HEK293T (cell line): ENCODE data around the gene PLEKHA5.

Experiments
- CTCF ChIA-PET: fragments of 350-600 bp; formaldehyde crosslinking; extraction: SDS; loops from one replicate; lab custom pipeline; 2021; ENCODE audit warnings: antibody characterized with exemption, inconsistent platforms; lab: Yijun Ruan, JAX
- POLR2A ChIA-PET: fragments of 350-600 bp; formaldehyde crosslinking; extraction: SDS; loops from one replicate; lab custom pipeline; 2020; ENCODE audit warnings: antibody characterized with exemption, inconsistent platforms; lab: Yijun Ruan, JAX
- DNase-seq: peaks from one replicate; pipeline ENCODE4 v3.0.0; 2012; ENCODE audit warnings: mixed read lengths; ENCODE audit errors: extremely low spot score
- ARNT ChIP-seq: fragments of 450-650 bp; IDR thresholded peaks from 2 replicates; pipeline ENCODE4 v1.6.1; 2017; ENCODE audit warnings: mild to moderate bottlenecking
- BHLHE40 ChIP-seq: fragments of 450-650 bp; IDR thresholded peaks from 2 replicates; pipeline ENCODE4 v1.6.1; 2016; ENCODE audit warnings: mild to moderate bottlenecking, moderate library complexity, borderline replicate concordance
- CTBP1 ChIP-seq: fragments of 450-650 bp; IDR thresholded peaks from 2 replicates; pipeline ENCODE4 v1.6.1; 2016; ENCODE audit warnings: borderline replicate concordance
- ELF4 ChIP-seq: fragments of 450-650 bp; IDR thresholded peaks from 2 replicates; pipeline ENCODE4 v1.6.1; 2017; ENCODE audit warnings: antibody characterized with exemption
- FOXA1 ChIP-seq: fragments of 450-650 bp; IDR thresholded peaks from 2 replicates; pipeline ENCODE4 v1.6.1; 2016; ENCODE audit warnings: mild to moderate bottlenecking
- FOXK2 ChIP-seq: fragments of 450-650 bp; IDR thresholded peaks from 2 replicates; pipeline ENCODE4 v1.6.1; 2016; ENCODE audit warnings: mild to moderate bottlenecking
- FOXM1 ChIP-seq: fragments of 450-650 bp; IDR thresholded peaks from 2 replicates; pipeline ENCODE4 v1.6.1; 2017; ENCODE audit warnings: mild to moderate bottlenecking, borderline replicate concordance
- HDGF ChIP-seq: fragments of 450-650 bp; IDR thresholded peaks from 2 replicates; pipeline ENCODE4 v1.6.1; 2017; ENCODE audit warnings: antibody characterized with exemption, borderline replicate concordance
- L3MBTL2 ChIP-seq: fragments of 450-650 bp; conservative IDR thresholded peaks from 2 replicates; pipeline ENCODE4 v1.6.1; 2016; ENCODE audit warnings: mild to moderate bottlenecking
- LEF1 ChIP-seq: fragments of 450-650 bp; IDR thresholded peaks from 2 replicates; pipeline ENCODE4 v1.6.1; 2017; ENCODE audit warnings: mild to moderate bottlenecking, borderline replicate concordance
- NFRKB ChIP-seq: fragments of 450-650 bp; IDR thresholded peaks from 2 replicates; pipeline ENCODE4 v1.6.1; 2016; ENCODE audit warnings: mild to moderate bottlenecking, moderate library complexity
- SP1 ChIP-seq: fragments of 450-650 bp; IDR thresholded peaks from 2 replicates; pipeline ENCODE4 v1.6.1; 2017
- SUZ12 ChIP-seq: fragments of 450-650 bp; IDR thresholded peaks from 2 replicates; pipeline ENCODE4 v1.6.1; 2016; ENCODE audit warnings: mild to moderate bottlenecking
- TARDBP ChIP-seq: fragments of 450-650 bp; IDR thresholded peaks from 2 replicates; pipeline ENCODE4 v1.6.1; 2016
- ZNF384 ChIP-seq: fragments of 450-650 bp; IDR thresholded peaks from 2 replicates; pipeline ENCODE4 v1.6.1; 2016
- TF ChIP-seq, protein P1 (sequence below): fragments of 450-650 bp; IDR thresholded peaks from 2 replicates; pipeline ENCODE4 v1.6.1; 2016

PLEKHA5 gene

DNA sequence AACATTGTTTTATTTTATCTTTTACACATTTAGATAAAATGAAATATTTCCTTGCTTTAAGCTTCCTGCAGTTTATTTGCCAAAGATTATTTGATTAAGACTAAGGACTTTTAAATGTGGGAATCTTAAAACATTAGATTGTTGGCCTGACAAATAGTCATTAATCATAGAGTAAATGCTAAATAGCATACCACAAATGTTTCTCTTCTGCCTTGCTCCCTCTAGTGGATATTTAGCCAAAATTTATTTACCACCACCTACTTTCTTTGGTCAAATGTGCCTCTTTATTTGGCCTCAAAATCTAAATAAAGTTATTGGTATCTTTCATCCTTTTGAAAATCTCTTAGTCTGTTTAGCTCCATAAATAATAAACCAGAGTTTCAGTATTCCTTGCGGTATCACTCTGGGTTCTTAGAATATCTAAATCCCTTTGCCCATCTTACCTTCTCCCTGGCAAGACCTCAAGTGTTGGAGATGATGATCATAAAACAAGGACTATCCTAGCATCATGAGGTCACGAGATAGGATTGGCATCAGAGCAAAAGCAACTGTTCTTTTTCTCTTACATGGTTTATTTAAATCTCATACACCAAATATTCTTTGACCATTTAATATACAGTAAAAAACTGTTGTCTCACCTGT, 159.2 kb downstream of the PLEKHA5 start:
- CTCF ChIA-PET, result interaction anchor here (0.7 to 0.9 kb wide), 2 partner anchors 15 to 103 kb away, joined by 3 to 4 read pairs; no protein-coding TSS in a partner anchor
- DNase-seq, result peak; percentile 31

DNA sequence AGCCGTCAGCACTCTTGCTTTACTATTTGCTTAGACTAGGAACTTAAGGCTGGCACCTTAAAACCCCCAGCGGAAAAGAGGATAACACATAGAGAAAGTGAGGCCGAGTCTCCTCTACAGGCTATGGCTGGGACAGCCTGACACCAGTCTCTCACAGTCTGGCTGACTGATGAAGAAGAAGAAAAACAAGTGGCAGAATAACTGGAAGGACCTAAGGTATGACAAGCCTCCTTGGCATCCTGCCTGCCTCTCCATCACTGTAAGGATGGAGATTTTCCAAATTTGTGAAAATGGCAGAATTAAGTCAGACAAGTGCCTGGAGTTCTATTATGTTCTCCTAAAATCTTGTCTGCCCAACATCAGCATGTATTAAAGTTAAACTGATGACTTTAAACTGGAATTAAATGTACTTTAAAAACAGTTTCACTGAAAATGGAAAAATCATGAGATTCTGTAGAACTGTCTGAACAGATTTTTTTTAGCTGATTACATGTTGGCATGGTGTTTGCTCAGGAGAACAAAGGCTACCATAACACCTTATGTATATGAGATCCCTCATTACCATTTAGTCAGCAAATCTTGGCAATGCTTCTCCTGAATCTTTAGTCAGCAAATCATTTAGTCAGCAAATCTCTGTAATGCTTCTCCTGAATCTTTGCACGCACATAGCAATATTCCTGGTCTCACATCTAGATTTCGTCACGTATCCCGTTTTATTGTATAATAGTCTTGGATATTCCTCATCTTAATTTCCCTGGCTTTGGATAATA, 169.5 kb downstream of the PLEKHA5 start:
- no peak for TF ChIP-seq FOXA1
- TF ChIP-seq L3MBTL2, result no peak
- no peak for TF ChIP-seq LEF1
- POLR2A ChIA-PET, result no interaction called here
- CTCF ChIA-PET, result no interaction called here
- no peak for DNase-seq

More for the DNA sequence above, 159.2 kb downstream of the PLEKHA5 start:
- POLR2A ChIA-PET, result no interaction called here
- TF ChIP-seq FOXM1 (no peak), BHLHE40 (no peak), NFRKB (no peak)
- TF ChIP-seq, protein P1, sequence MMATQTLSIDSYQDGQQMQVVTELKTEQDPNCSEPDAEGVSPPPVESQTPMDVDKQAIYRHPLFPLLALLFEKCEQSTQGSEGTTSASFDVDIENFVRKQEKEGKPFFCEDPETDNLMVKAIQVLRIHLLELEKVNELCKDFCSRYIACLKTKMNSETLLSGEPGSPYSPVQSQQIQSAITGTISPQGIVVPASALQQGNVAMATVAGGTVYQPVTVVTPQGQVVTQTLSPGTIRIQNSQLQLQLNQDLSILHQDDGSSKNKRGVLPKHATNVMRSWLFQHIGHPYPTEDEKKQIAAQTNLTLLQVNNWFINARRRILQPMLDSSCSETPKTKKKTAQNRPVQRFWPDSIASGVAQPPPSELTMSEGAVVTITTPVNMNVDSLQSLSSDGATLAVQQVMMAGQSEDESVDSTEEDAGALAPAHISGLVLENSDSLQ, result peak; percentile 92

DNA sequence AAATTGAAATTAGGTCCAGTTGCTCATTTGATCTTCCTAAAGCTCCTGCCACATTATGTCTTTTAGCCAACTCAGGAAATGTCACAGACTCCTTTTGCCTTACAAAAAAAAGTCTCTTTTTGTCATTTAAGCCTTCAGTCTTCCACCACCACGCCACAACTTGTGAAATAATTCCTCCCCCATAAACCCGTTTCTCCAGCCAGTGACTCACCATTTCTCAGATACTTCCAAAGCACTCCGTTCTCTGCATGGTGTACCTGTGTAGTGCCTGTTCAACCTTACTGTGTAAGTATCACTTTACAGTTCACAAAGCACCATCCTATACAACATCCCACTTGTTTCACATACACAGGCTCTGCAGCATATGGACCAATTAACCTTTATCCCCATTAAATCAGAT, 170.2 kb downstream of the PLEKHA5 start:
- POLR2A ChIA-PET, result no interaction called here
- no peak for DNase-seq
- CTCF ChIA-PET, result no interaction called here
- no peak for TF ChIP-seq SUZ12
- no peak for TF ChIP-seq BHLHE40

DNA sequence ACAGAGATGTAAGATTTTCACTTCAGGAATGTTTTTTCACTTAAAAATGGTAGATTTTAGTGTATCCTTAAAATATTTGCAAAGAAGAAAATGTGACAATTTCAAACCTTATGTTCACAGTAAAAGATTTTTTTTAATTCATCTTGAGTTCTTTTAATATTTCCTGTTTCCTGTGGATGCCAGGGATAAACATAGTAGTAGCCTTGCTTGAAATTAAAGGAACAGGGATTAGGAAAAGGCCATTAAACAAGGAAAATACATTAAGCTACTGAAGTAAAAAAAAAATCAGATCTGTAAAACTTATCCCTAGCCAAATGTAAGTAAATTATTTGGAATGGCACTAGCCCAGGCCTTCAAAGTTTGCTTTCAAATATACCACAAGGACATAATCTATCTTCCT, 171.7 kb downstream of the PLEKHA5 start:
- POLR2A ChIA-PET, result no interaction called here
- CTCF ChIA-PET, result no interaction called here
- DNase-seq, result no peak
- TF ChIP-seq NFRKB (no peak), TARDBP (no peak), BHLHE40 (no peak), SP1 (no peak), ZNF384 (no peak), FOXM1 (no peak), HDGF (no peak), FOXA1 (no peak), CTBP1 (no peak), ARNT (no peak), FOXK2 (no peak), ELF4 (no peak), L3MBTL2 (no peak), SUZ12 (no peak)
- TF ChIP-seq, protein P1, result no peak

DNA sequence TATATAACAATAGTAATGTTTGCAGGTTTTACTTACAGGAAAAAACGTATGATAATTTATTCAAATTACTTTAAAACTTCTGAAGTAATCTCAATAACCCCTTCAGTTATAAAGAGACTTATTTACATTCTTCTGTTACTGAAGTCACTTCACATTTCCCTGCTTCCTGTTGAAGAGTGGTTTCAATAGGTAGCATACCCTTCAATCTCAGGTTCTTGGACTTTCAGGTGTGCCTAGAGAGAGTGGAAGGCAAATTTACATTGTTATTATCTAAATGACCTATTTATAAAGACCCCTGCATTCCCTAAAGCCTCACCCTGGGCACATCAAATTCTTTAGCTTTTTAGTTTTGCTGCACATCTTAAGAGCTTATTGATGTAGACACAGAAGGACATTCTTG, 172.2 kb downstream of the PLEKHA5 start:
- no peak for DNase-seq
- POLR2A ChIA-PET, result no interaction called here
- CTCF ChIA-PET, result interaction anchor here (0.6 kb wide), 1 partner anchor 54 kb away, joined by 5 read pairs; no protein-coding TSS in a partner anchor
- TF ChIP-seq ARNT (no peak), FOXK2 (no peak)

DNA sequence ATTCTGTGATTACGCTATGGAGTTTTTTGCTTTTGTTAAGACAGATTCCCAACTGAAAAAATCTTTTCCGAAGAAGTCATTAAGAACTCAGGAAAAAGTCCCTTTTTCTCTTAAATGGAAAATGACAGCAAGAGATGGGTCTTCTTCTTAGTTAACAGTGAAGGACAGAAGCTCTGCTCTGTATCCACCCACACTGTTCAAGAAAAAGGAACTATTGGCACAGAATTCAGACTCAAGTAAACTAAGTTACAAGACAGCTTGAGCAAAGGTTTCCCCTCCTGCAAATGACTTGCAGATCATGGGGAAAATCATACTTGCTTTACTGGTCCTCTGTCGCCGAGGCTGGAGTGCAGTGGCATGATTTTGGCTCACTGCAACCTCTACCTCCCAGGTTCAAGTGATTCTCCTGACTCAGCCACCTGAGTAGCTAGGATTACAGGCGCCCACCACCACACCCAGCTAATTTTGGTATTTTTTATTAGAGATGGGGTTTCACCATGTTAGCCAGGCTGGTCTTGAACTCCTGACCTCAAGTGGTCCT, 172.6 kb downstream of the PLEKHA5 start:
- CTCF ChIA-PET, result interaction anchor here (0.6 kb wide), 1 partner anchor 54 kb away, joined by 5 read pairs; no protein-coding TSS in a partner anchor
- DNase-seq, result no peak
- TF ChIP-seq CTBP1 (no peak), ARNT (no peak), SUZ12 (no peak), LEF1 (no peak), NFRKB (no peak), SP1 (no peak), ELF4 (no peak), TARDBP (no peak), FOXK2 (no peak), L3MBTL2 (no peak), HDGF (no peak)
- TF ChIP-seq, protein P1, result no peak
- POLR2A ChIA-PET, result no interaction called here

DNA sequence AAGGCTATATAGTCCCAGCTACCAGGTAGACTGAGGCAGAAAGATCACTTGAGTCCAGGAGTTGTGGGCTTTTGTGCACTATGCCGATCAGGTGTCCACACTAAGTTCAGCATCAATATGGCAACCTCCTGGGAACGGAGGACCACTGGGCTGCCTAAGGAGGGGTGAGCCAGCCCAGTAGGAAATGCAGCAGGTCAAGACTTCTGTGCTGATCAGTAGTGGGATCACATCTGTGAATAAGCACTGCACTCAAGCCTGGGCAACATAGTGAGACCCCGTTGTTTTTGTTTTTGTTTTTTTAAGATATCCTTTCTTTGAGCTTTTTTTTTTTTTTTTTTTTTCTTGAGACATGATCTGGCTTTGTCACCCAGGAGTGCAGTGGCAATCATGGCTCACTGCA, 174.0 kb downstream of the PLEKHA5 start:
- CTCF ChIA-PET, result no interaction called here
- TF ChIP-seq L3MBTL2 (no peak), SP1 (no peak), FOXA1 (no peak), BHLHE40 (no peak), ELF4 (no peak), ARNT (no peak), NFRKB (no peak), FOXM1 (no peak), ZNF384 (no peak), SUZ12 (no peak), TARDBP (no peak), HDGF (no peak), CTBP1 (no peak), LEF1 (no peak), FOXK2 (no peak)
- TF ChIP-seq, protein P1, result no peak
- no peak for DNase-seq
- POLR2A ChIA-PET, result no interaction called here
